ENCODE results near the gene FUT8. TPM values are rescaled to one million over a fixed set of nuclear protein-coding genes. Genes with fewer than 3 reads are reported as not detected.
"Not testable (repeated sequence)": the region's sequence is repeated elsewhere in the genome, so short reads cannot be mapped to it uniquely, and the experiment has no call there.

FUT8 gene
- total RNA-seq, 1 donor from 2014 or later = 18.1 TPM

DNA sequence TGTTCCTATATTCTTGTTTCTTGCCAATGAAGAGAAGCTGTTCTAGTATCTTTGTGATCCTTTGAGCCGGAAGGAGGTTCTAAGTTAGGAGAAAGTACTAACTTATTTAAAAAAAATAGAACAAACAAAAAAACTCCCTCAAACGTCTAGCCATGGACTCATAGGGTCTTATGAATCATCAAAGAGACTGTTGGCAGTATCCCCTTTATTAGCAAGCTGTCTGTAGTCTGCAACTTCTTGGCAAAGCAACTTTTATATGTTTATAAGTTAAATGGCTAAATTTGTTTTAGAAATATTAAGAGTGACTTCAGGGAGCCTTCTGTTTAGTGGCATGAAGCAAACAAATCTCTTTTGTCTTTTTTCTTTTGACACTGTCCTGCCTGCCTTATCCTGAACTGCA lies 291.9 kb downstream of the FUT8 start:
- Mint-ChIP-seq H3K27me3 (ENCODE audit: low read depth) (no peaks in the 10 kb centered on the region), H3K4me3 (ENCODE audit: unreplicated experiment) (no peak overlapping the region), H3K4me1 (ENCODE audit: low read depth) (no peaks in the 10 kb centered on the region), H3K9me3 (ENCODE audit: low read depth) (peaks cover 14% of the 10 kb centered on the region), H3K36me3 (ENCODE audit: low read depth) (peaks cover 2% of the 10 kb centered on the region), H3K27ac (ENCODE audit: unreplicated experiment) (peak overlapping the region; percentile 58)
- TF ChIP-seq, protein P1, sequence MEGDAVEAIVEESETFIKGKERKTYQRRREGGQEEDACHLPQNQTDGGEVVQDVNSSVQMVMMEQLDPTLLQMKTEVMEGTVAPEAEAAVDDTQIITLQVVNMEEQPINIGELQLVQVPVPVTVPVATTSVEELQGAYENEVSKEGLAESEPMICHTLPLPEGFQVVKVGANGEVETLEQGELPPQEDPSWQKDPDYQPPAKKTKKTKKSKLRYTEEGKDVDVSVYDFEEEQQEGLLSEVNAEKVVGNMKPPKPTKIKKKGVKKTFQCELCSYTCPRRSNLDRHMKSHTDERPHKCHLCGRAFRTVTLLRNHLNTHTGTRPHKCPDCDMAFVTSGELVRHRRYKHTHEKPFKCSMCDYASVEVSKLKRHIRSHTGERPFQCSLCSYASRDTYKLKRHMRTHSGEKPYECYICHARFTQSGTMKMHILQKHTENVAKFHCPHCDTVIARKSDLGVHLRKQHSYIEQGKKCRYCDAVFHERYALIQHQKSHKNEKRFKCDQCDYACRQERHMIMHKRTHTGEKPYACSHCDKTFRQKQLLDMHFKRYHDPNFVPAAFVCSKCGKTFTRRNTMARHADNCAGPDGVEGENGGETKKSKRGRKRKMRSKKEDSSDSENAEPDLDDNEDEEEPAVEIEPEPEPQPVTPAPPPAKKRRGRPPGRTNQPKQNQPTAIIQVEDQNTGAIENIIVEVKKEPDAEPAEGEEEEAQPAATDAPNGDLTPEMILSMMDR (IDR thresholded peaks at IDR 0.05) = no peak
- DNase-seq (ENCODE audit: low spot score) = no peak

DNA sequence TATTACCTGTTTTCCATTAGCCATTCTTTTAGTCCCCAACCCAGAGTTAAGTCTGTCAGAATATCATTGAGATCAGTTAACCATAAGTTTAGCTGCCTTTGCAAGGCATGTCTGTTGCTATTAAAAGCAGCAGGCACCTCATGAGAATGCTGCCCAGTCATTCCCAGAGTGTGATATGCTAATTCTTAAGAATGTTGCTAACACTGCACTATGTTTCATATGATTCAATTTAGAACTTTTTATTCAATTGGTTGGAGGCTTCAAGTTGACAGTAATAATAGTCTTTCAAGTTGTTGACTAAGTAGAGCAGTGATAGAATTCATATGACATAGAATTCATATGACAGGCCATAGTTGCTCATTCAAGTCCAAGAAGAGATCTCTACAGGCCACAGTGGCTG lies 292.3 kb downstream of the FUT8 start:
- TF ChIP-seq, protein P1 (IDR thresholded peaks at IDR 0.05) = no peak
- H3K9me3 Mint-ChIP-seq (ENCODE audit: low read depth) = peaks cover 14% of the 10 kb centered on the region
- no peaks in the 10 kb centered on the region for H3K4me1 Mint-ChIP-seq (ENCODE audit: low read depth)
- no peak for DNase-seq (ENCODE audit: low spot score)
- H3K36me3 Mint-ChIP-seq (ENCODE audit: low read depth) = peaks cover 2% of the 10 kb centered on the region
- H3K27ac Mint-ChIP-seq (ENCODE audit: unreplicated experiment) = peak overlapping the region; percentile 58
- no peaks in the 10 kb centered on the region for H3K27me3 Mint-ChIP-seq (ENCODE audit: low read depth)
- H3K4me3 Mint-ChIP-seq (ENCODE audit: unreplicated experiment) = no peak overlapping the region

DNA sequence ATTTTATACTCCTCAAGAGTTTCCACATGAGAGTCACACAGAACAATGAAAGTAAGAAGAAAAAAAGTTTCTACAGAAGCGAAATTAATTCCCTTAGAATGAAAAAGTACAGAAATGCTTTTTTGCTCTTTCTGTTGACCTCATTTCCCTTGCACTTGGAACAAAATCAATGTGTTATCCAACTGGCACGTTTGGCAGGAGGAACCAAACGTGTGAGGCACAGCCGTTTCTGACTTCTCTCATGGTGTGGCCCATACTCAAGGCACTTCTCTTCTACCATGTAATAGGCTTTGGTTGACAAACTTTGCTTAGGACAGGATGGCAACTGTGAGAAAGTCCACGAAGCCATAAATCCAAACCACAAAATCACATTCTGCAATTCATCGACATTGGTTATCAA lies 297.0 kb downstream of the FUT8 start:
- DNase-seq (ENCODE audit: low spot score) = no peak

DNA sequence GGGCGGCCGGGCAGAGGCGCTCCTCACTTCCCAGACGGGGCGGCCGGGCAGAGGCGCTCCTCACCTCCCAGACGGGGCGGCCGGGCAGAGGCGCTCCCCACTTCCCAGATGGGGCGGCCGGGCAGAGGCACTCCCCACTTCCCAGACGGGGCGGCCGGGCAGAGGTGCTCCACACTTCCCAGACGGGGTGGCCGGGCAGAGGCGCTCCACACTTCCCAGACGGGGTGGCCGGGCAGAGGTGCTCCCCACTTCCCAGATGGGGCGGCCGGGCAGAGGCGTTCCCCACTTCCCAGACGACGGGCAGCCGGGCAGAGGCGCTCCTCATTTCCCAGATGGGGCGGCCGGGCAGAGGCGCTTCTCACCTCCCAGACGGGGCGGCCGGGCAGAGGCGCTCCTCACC lies 304.3 kb downstream of the FUT8 start:
- not testable (repeated sequence) for H3K4me1 Mint-ChIP-seq (ENCODE audit: low read depth); H3K27ac Mint-ChIP-seq (ENCODE audit: unreplicated experiment); H3K27me3 Mint-ChIP-seq (ENCODE audit: low read depth); H3K4me3 Mint-ChIP-seq (ENCODE audit: unreplicated experiment)
- Mint-ChIP-seq H3K36me3 (ENCODE audit: low read depth) (peaks cover 14% of the 10 kb centered on the region), H3K9me3 (ENCODE audit: low read depth) (peaks cover 36% of the 10 kb centered on the region)
- peak; percentile 77 for DNase-seq (ENCODE audit: low spot score)

More for the DNA sequence above, 297.0 kb downstream of the FUT8 start:
- no peak overlapping the region for H3K27ac Mint-ChIP-seq (ENCODE audit: unreplicated experiment)
- TF ChIP-seq, protein P1 (IDR thresholded peaks at IDR 0.05) = no peak
- H3K36me3 Mint-ChIP-seq (ENCODE audit: low read depth) = peaks cover 6% of the 10 kb centered on the region
- no peaks in the 10 kb centered on the region for H3K27me3 Mint-ChIP-seq (ENCODE audit: low read depth)
- peaks cover 23% of the 10 kb centered on the region for H3K9me3 Mint-ChIP-seq (ENCODE audit: low read depth)
- no peaks in the 10 kb centered on the region for H3K4me1 Mint-ChIP-seq (ENCODE audit: low read depth)
- H3K4me3 Mint-ChIP-seq (ENCODE audit: unreplicated experiment) = no peak overlapping the region

DNA sequence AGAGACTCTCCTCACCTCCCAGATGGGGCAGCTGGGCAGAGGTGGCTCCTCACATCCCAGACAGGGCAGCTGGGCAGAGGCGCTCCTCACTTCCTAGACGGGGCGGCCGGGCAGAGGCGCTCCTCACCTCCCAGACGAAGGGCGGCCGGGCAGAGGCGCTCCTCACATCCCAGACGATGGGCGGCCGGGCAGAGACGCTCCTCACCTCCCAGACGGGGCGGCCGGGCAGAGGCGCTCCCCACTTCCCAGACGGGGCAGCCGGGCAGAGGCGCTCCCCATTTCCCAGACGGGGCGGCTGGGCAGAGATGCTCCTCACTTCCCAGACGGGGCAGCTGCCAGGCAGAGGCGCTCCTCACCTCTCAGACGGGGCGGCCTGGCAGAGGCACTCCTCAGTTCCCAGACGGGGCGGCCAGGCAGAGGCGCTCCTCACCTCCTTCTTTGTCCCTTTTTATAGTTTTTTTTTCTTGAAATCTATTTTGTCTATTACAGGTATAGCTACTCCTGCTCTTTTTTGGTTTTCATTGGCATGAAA lies 304.9 kb downstream of the FUT8 start:
- H3K27ac Mint-ChIP-seq (ENCODE audit: unreplicated experiment); H3K27me3 Mint-ChIP-seq (ENCODE audit: low read depth); H3K4me1 Mint-ChIP-seq (ENCODE audit: low read depth); H3K4me3 Mint-ChIP-seq (ENCODE audit: unreplicated experiment): not testable (repeated sequence)
- Mint-ChIP-seq H3K36me3 (ENCODE audit: low read depth) (peaks cover 14% of the 10 kb centered on the region), H3K9me3 (ENCODE audit: low read depth) (peaks cover 36% of the 10 kb centered on the region)
- DNase-seq (ENCODE audit: low spot score) = peak; percentile 86

DNA sequence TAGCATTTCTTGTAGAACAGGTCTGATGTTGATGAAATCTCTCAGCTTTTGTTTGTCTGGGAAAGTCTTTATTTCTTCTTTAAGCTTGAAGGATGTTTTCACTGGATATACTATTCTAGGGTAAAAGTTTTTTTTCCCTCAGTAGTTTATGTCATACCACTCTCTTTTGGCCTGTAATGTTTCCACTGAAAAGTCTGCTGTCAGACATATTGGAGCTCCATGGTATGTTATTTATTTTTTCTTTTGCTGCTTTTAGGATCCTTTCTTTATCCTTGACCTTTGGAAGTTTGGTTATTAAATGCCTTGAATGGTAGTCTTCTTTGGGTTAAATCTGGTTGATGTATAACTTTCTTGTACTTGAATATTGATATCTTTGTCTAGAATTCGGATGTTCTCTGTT lies 306.1 kb downstream of the FUT8 start:
- TF ChIP-seq, protein P1 (IDR thresholded peaks at IDR 0.05) = no peak
- no peak overlapping the region for H3K27ac Mint-ChIP-seq (ENCODE audit: unreplicated experiment)
- H3K4me3 Mint-ChIP-seq (ENCODE audit: unreplicated experiment) = no peak overlapping the region
- no peaks in the 10 kb centered on the region for H3K27me3 Mint-ChIP-seq (ENCODE audit: low read depth)
- peaks cover 13% of the 10 kb centered on the region for H3K36me3 Mint-ChIP-seq (ENCODE audit: low read depth)
- no peak for DNase-seq (ENCODE audit: low spot score)
- H3K4me1 Mint-ChIP-seq (ENCODE audit: low read depth) = no peaks in the 10 kb centered on the region
- H3K9me3 Mint-ChIP-seq (ENCODE audit: low read depth) = peaks cover 35% of the 10 kb centered on the region

Data from chondrocyte (in vitro differentiated cells).